ENCODE data around the gene PSD4.

PSD4 gene

DNA sequence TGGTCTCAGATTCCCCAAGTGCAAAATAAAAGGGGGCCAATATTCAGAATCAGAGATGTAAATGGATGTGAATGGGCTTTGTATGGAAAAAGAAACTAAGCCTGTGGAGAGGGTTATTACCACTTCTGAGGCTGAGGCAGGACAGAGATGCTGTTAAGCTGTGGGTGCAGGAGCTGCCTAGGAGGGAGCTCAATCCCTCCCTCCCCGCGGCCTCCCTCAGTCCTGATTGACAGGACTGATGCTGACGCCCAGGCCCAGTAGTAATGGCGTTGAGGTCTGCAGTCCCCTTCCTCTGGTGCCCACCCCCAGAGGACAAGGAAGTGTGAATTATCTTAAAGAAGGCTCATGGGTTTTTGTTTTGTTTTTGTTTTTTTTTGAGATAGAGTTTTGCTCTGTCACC, 40.4 kb downstream of the PSD4 start:
- Histone ChIP-seq H3K9me2 (replicated peaks; ENCODE audit: low read depth, low read length) (no peaks in the 10 kb centered on the region), H3K4me3 (ENCODE audit: low read length, poor library complexity, severe bottlenecking) (no peak overlapping the region), H3F3A (ENCODE audit: low read depth) (no peaks in the 10 kb centered on the region), H3K4me2 (ENCODE audit: low read depth, low read length, poor library complexity, severe bottlenecking) (no peak overlapping the region), H3K79me2 (ENCODE audit: insufficient read depth, low read length) (no peaks in the 10 kb centered on the region), H3K9ac (ENCODE audit: low read depth, low read length, poor library complexity, severe bottlenecking) (no peak overlapping the region), H4K20me1 (ENCODE audit: insufficient read depth, low read length, poor library complexity, severe bottlenecking) (no peaks in the 10 kb centered on the region), H3K36me3 (ENCODE audit: insufficient read depth, low read length) (no peaks in the 10 kb centered on the region), H3K27me3 (ENCODE audit: insufficient read depth, low read length, poor library complexity, severe bottlenecking) (no peaks in the 10 kb centered on the region), H3K9me3 (ENCODE audit: insufficient read depth, low read depth, low read length) (no peaks in the 10 kb centered on the region), H2AFZ (ENCODE audit: low read length) (no peak overlapping the region), H3K4me1 (ENCODE audit: insufficient read depth, low read length, poor library complexity, severe bottlenecking) (peaks cover 23% of the 10 kb centered on the region)
- TF ChIP-seq, protein P1, sequence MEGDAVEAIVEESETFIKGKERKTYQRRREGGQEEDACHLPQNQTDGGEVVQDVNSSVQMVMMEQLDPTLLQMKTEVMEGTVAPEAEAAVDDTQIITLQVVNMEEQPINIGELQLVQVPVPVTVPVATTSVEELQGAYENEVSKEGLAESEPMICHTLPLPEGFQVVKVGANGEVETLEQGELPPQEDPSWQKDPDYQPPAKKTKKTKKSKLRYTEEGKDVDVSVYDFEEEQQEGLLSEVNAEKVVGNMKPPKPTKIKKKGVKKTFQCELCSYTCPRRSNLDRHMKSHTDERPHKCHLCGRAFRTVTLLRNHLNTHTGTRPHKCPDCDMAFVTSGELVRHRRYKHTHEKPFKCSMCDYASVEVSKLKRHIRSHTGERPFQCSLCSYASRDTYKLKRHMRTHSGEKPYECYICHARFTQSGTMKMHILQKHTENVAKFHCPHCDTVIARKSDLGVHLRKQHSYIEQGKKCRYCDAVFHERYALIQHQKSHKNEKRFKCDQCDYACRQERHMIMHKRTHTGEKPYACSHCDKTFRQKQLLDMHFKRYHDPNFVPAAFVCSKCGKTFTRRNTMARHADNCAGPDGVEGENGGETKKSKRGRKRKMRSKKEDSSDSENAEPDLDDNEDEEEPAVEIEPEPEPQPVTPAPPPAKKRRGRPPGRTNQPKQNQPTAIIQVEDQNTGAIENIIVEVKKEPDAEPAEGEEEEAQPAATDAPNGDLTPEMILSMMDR (conservative IDR thresholded peaks at IDR 0.05; ENCODE audit: low read length) = no peak
- TF ChIP-seq EZH2phosphoT487 (IDR thresholded peaks at IDR 0.05; ENCODE audit: borderline replicate concordance) = no peak

DNA sequence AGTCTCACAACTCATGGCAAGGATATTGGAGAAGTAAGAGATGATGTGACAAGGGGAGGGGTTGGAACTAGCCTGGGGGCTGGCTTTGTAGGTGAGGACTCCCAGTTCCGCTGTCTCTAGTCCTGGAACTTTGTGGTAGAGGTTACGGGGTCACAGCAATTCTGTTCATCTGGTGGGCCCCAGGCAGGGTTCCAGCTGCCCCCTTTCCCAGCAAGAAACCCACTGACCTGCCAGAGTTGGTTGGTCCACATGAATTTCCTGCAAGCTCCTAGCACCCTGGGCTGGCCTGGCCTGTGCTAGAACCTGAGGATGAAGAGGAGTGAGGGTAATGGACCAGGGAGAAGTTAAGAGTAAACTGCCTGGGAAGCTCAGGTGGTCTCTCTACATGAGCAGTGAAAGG, 41.3 kb downstream of the PSD4 start:
- Histone ChIP-seq H3K36me3 (ENCODE audit: insufficient read depth, low read length) (no peaks in the 10 kb centered on the region), H3K9me2 (replicated peaks; ENCODE audit: low read depth, low read length) (no peaks in the 10 kb centered on the region), H3K4me1 (ENCODE audit: insufficient read depth, low read length, poor library complexity, severe bottlenecking) (peaks cover 32% of the 10 kb centered on the region), H3K9ac (ENCODE audit: low read depth, low read length, poor library complexity, severe bottlenecking) (no peak overlapping the region), H3K27me3 (ENCODE audit: insufficient read depth, low read length, poor library complexity, severe bottlenecking) (no peaks in the 10 kb centered on the region), H3K4me2 (ENCODE audit: low read depth, low read length, poor library complexity, severe bottlenecking) (no peak overlapping the region), H3K79me2 (ENCODE audit: insufficient read depth, low read length) (no peaks in the 10 kb centered on the region), H3F3A (ENCODE audit: low read depth) (no peaks in the 10 kb centered on the region), H2AFZ (ENCODE audit: low read length) (no peak overlapping the region), H3K9me3 (ENCODE audit: insufficient read depth, low read depth, low read length) (no peaks in the 10 kb centered on the region), H4K20me1 (ENCODE audit: insufficient read depth, low read length, poor library complexity, severe bottlenecking) (no peaks in the 10 kb centered on the region), H3K4me3 (ENCODE audit: low read length, poor library complexity, severe bottlenecking) (no peak overlapping the region)
- TF ChIP-seq EZH2phosphoT487 (IDR thresholded peaks at IDR 0.05; ENCODE audit: borderline replicate concordance) = no peak
- TF ChIP-seq, protein P1 (conservative IDR thresholded peaks at IDR 0.05; ENCODE audit: low read length) = no peak

DNA sequence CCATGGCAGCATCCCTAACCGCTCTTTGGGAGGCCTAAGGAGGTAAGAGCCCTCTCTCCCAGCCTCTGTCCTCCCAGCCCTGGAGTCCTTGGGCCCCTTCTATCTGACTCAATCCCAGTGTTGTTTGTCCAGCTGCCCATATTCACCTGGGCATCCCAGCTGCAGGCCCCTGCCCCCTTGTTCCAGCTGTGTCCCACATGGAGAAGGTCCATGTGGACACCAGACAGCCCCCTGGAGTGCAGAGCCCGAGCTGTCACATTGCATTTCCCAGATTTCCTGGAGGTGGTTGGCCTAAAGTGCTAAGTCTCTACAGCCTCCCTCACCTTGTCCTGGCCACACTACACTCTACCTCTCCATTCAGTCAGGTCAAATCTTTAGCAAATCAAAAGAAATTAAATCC, 42.5 kb downstream of the PSD4 start:
- peaks cover 36% of the 10 kb centered on the region for H3K4me1 ChIP-seq (ENCODE audit: insufficient read depth, low read length, poor library complexity, severe bottlenecking)
- no peak overlapping the region for H2AFZ ChIP-seq (ENCODE audit: low read length)
- H3F3A ChIP-seq (ENCODE audit: low read depth) = no peaks in the 10 kb centered on the region
- no peak overlapping the region for H3K9ac ChIP-seq (ENCODE audit: low read depth, low read length, poor library complexity, severe bottlenecking)
- no peaks in the 10 kb centered on the region for H3K9me2 ChIP-seq (replicated peaks; ENCODE audit: low read depth, low read length)
- H3K79me2 ChIP-seq (ENCODE audit: insufficient read depth, low read length) = no peaks in the 10 kb centered on the region
- H3K4me2 ChIP-seq (ENCODE audit: low read depth, low read length, poor library complexity, severe bottlenecking) = no peak overlapping the region
- H3K27me3 ChIP-seq (ENCODE audit: insufficient read depth, low read length, poor library complexity, severe bottlenecking) = no peaks in the 10 kb centered on the region
- no peaks in the 10 kb centered on the region for H3K36me3 ChIP-seq (ENCODE audit: insufficient read depth, low read length)
- no peak for TF ChIP-seq EZH2phosphoT487 (IDR thresholded peaks at IDR 0.05; ENCODE audit: borderline replicate concordance)
- TF ChIP-seq, protein P1 (conservative IDR thresholded peaks at IDR 0.05; ENCODE audit: low read length) = no peak
- no peak overlapping the region for H3K4me3 ChIP-seq (ENCODE audit: low read length, poor library complexity, severe bottlenecking)
- H4K20me1 ChIP-seq (ENCODE audit: insufficient read depth, low read length, poor library complexity, severe bottlenecking) = no peaks in the 10 kb centered on the region
- H3K9me3 ChIP-seq (ENCODE audit: insufficient read depth, low read depth, low read length) = no peaks in the 10 kb centered on the region

Data from Loucy (cell line).